K562 (cell line): ENCODE measurements around the gene CD300A. TPM values are rescaled to one million over a fixed set of nuclear protein-coding genes. Genes with fewer than 3 reads are reported as not detected.

Experiments
- ARNT ChIP-seq, 2 experiments: fragments of 450-650 bp; IDR thresholded peaks; 2 replicates each; pipeline ENCODE4 v1.6.1; 2016; ENCODE audit warnings: mild to moderate bottlenecking in 1 of 2
- CTBP1 ChIP-seq: fragments of 450-650 bp; IDR thresholded peaks from 2 replicates; pipeline ENCODE4 v1.6.1; 2016; ENCODE audit warnings: borderline replicate concordance
- ESRRA ChIP-seq: fragments of 450-650 bp; IDR thresholded peaks from 2 replicates; pipeline ENCODE4 v1.6.1; 2014; ENCODE audit warnings: low read depth, mild to moderate bottlenecking, moderate library complexity, borderline replicate concordance
- EZH2 ChIP-seq: IDR thresholded peaks from 2 replicates; pipeline ENCODE4 v1.6.1; 2012; ENCODE audit warnings: low read depth, mild to moderate bottlenecking, inconsistent platforms, low read length, borderline replicate concordance
- HIVEP1 ChIP-seq: fragments of 250-450 bp; sonication (Bioruptor Pico); IDR thresholded peaks from 2 replicates; pipeline ENCODE4 v1.4.0; 2020; ENCODE audit warnings: mild to moderate bottlenecking
- HNRNPL ChIP-seq: fragments of 200-400 bp; formaldehyde crosslinking; IDR thresholded peaks from 2 replicates; pipeline ENCODE4 v1.6.1; 2017; ENCODE audit warnings: low read depth, mild to moderate bottlenecking, low read length
- MAZ ChIP-seq, 2 experiments: fragments of 450-650 bp in 1 of 2; sonication (generic) in 1 of 2; formaldehyde crosslinking; IDR thresholded peaks in 1 of 2; conservative IDR thresholded peaks in 1 of 2; 2 replicates each; pipeline versions ENCODE4 v1.4.0 to v1.5.0; 2020; ENCODE audit warnings: mild to moderate bottlenecking in 1 of 2, missing genetic modification reagents in 1 of 2
- MEIS2 ChIP-seq: fragments of 450-650 bp; IDR thresholded peaks from 2 replicates; pipeline ENCODE4 v1.6.1; 2014; ENCODE audit warnings: mild to moderate bottlenecking; ENCODE audit not compliant: partially characterized antibody
- POLR3G ChIP-seq: IDR thresholded peaks from 2 replicates; pipeline ENCODE4 v1.6.1; 2011; ENCODE audit not compliant: insufficient read length, insufficient replicate concordance; ENCODE audit errors: extremely low read depth
- ZNF586 ChIP-seq: fragments of 450-650 bp; formaldehyde crosslinking; conservative IDR thresholded peaks from 2 replicates; pipeline ENCODE4 v1.4.0; 2020; ENCODE audit warnings: mild to moderate bottlenecking, moderate library complexity
- ZNF79 ChIP-seq: fragments of 250-450 bp; sonication (Bioruptor Pico); IDR thresholded peaks from 2 replicates; pipeline ENCODE4 v1.4.0; 2020; ENCODE audit warnings: low read depth, mild to moderate bottlenecking, moderate library complexity
- polyA plus RNA-seq, 8 experiments: library from polyadenylated mRNA; depleted of rRNA in 4 of 8; stranded (reverse) in 5 of 8; unstranded in 3 of 8; fragments of >200 nt; fragmentation: Nextera tagmentation in 2 of 8; fragmentation: Illumina TruSeq in 1 of 8; extraction: Ambion mirVana in 2 of 8; extraction: Trizol in 1 of 8; gene quantifications; 2 replicates each; pipeline versions ENCODE4 v1.2.1 to v1.2.3, GENCODE V29; 2011 to 2014; ENCODE audit warnings: inconsistent platforms in 1 of 8, missing spikeins in 1 of 8
- total RNA-seq, 7 experiments: library from RNA; depleted of rRNA in 6 of 7; stranded (reverse); fragments of >200 nt in 6 of 7; fragmentation: Illumina TruSeq in 2 of 7; extraction: Trizol in 2 of 7; gene quantifications; 2 replicates each; pipeline versions ENCODE4 v1.2.1 to v1.2.3, GENCODE V29; 2011 to 2021; ENCODE audit warnings: low replicate concordance in 1 of 7
- TF ChIP-seq, protein P1 (sequence below): sonication (generic); formaldehyde crosslinking; IDR thresholded peaks from 2 replicates; pipeline ENCODE4 v1.8.1; 2023; ENCODE audit warnings: mild to moderate bottlenecking, missing genetic modification reagents, moderate library complexity
- TF ChIP-seq, protein P2 (sequence below): IDR thresholded peaks from 3 replicates; pipeline ENCODE4 v1.6.1; 2011; ENCODE audit warnings: borderline replicate concordance, mild to moderate bottlenecking, moderate library complexity; ENCODE audit not compliant: insufficient read length; ENCODE audit errors: extremely low read depth
- TF ChIP-seq, protein P3 (sequence below): sonication (generic); formaldehyde crosslinking; IDR thresholded peaks from 2 replicates; pipeline ENCODE4 v1.8.1; 2023; ENCODE audit warnings: mild to moderate bottlenecking, missing genetic modification reagents
- TF ChIP-seq, protein P4 (sequence below): fragments of 450-650 bp; IDR thresholded peaks from 2 replicates; pipeline ENCODE4 v1.6.1; 2016; ENCODE audit warnings: antibody characterized with exemption
- TF ChIP-seq, protein P5 (sequence below): conservative IDR thresholded peaks from 2 replicates; pipeline ENCODE4 v1.6.1; 2011; ENCODE audit warnings: low read depth, mild to moderate bottlenecking, low read length; ENCODE audit not compliant: control insufficient read depth
- TF ChIP-seq, protein P6 (sequence below): fragments of 250-450 bp; sonication (Bioruptor Pico); IDR thresholded peaks from 2 replicates; pipeline ENCODE4 v1.8.0; 2022; ENCODE audit warnings: inconsistent platforms

The CD300A gene
- total and polyA plus RNA-seq, 9 of the 15 experiments (the other 6 are each of a cell fraction or from before 2014, with no cell fraction given): 0.21 to 1.7 (median 0.41) TPM; not detected in 1

DNA sequence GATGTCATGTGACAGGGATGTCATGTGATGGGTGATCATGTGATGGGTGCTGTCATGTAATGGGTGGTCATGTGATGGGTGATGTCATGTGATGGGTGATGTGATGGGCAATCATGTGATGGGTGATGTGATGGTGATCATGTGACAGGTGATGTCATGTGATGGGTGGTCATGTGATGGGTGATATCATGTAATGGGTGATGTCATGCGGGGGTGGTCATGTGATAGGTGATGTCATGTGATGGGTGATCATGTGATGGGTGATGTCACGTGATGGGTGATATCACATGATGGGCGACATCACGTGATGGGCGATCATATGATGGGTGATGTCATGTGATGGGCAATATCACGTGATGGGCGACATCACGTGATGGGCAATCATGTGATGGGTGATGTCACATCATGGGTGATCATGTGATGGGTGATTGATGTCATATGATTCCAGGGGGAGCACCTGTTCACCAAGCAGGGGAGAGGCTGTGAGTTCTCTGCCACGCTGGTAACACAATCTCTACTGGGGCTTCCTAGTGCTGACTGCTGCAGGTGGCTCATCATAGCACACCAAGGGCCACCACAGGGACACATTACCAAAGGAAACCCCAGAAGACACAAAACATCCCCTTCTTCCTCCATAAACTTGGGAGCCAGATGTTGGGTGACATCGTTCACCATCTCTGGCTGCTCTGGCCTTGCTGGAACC, 48.3 kb downstream of the CD300A start (continued):
- TF ChIP-seq MEIS2 (no peak), ARNT (IDR thresholded peaks at IDR 0.05) (peak in 1 of 2 experiments; percentile 65; a peak in 1 of 4 replicates), HNRNPL (no peak), ZNF586 (no peak), POLR3G (no peak), ZNF79 (CRISPR knock-in tag) (no peak), HIVEP1 (CRISPR knock-in tag) (no peak), MAZ (CRISPR knock-in tag; conservative IDR thresholded peaks at IDR 0.05 in 1 of 2, IDR thresholded peaks at IDR 0.05 in 1 of 2) (peak in 1 of 2 experiments; percentile 63; a peak in 2 of 4 replicates), EZH2 (no peak), CTBP1 (no peak), ESRRA (peak; percentile 24; the same call in 1 of the 2 replicates)
- TF ChIP-seq, protein P1, sequence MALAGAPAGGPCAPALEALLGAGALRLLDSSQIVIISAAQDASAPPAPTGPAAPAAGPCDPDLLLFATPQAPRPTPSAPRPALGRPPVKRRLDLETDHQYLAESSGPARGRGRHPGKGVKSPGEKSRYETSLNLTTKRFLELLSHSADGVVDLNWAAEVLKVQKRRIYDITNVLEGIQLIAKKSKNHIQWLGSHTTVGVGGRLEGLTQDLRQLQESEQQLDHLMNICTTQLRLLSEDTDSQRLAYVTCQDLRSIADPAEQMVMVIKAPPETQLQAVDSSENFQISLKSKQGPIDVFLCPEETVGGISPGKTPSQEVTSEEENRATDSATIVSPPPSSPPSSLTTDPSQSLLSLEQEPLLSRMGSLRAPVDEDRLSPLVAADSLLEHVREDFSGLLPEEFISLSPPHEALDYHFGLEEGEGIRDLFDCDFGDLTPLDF (CRISPR knock-in tag): no peak
- TF ChIP-seq, protein P2, sequence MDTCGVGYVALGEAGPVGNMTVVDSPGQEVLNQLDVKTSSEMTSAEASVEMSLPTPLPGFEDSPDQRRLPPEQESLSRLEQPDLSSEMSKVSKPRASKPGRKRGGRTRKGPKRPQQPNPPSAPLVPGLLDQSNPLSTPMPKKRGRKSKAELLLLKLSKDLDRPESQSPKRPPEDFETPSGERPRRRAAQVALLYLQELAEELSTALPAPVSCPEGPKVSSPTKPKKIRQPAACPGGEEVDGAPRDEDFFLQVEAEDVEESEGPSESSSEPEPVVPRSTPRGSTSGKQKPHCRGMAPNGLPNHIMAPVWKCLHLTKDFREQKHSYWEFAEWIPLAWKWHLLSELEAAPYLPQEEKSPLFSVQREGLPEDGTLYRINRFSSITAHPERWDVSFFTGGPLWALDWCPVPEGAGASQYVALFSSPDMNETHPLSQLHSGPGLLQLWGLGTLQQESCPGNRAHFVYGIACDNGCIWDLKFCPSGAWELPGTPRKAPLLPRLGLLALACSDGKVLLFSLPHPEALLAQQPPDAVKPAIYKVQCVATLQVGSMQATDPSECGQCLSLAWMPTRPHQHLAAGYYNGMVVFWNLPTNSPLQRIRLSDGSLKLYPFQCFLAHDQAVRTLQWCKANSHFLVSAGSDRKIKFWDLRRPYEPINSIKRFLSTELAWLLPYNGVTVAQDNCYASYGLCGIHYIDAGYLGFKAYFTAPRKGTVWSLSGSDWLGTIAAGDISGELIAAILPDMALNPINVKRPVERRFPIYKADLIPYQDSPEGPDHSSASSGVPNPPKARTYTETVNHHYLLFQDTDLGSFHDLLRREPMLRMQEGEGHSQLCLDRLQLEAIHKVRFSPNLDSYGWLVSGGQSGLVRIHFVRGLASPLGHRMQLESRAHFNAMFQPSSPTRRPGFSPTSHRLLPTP: no peak
- TF ChIP-seq, protein P3, sequence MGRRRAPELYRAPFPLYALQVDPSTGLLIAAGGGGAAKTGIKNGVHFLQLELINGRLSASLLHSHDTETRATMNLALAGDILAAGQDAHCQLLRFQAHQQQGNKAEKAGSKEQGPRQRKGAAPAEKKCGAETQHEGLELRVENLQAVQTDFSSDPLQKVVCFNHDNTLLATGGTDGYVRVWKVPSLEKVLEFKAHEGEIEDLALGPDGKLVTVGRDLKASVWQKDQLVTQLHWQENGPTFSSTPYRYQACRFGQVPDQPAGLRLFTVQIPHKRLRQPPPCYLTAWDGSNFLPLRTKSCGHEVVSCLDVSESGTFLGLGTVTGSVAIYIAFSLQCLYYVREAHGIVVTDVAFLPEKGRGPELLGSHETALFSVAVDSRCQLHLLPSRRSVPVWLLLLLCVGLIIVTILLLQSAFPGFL (CRISPR knock-in tag): no peak
- TF ChIP-seq, protein P4, sequence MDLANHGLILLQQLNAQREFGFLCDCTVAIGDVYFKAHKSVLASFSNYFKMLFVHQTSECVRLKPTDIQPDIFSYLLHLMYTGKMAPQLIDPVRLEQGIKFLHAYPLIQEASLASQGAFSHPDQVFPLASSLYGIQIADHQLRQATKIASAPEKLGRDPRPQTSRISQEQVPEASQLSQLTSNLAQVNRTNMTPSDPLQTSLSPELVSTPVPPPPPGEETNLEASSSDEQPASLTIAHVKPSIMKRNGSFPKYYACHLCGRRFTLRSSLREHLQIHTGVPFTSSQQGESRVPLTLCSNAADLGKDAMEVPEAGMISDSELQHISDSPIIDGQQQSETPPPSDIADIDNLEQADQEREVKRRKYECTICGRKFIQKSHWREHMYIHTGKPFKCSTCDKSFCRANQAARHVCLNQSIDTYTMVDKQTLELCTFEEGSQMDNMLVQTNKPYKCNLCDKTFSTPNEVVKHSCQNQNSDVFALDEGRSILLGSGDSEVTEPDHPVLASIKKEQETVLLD: no peak
- TF ChIP-seq, protein P5, sequence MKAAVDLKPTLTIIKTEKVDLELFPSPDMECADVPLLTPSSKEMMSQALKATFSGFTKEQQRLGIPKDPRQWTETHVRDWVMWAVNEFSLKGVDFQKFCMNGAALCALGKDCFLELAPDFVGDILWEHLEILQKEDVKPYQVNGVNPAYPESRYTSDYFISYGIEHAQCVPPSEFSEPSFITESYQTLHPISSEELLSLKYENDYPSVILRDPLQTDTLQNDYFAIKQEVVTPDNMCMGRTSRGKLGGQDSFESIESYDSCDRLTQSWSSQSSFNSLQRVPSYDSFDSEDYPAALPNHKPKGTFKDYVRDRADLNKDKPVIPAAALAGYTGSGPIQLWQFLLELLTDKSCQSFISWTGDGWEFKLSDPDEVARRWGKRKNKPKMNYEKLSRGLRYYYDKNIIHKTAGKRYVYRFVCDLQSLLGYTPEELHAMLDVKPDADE: no peak
- TF ChIP-seq, protein P6, sequence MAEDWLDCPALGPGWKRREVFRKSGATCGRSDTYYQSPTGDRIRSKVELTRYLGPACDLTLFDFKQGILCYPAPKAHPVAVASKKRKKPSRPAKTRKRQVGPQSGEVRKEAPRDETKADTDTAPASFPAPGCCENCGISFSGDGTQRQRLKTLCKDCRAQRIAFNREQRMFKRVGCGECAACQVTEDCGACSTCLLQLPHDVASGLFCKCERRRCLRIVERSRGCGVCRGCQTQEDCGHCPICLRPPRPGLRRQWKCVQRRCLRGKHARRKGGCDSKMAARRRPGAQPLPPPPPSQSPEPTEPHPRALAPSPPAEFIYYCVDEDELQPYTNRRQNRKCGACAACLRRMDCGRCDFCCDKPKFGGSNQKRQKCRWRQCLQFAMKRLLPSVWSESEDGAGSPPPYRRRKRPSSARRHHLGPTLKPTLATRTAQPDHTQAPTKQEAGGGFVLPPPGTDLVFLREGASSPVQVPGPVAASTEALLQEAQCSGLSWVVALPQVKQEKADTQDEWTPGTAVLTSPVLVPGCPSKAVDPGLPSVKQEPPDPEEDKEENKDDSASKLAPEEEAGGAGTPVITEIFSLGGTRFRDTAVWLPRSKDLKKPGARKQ (CRISPR knock-in tag): no peak
